T-helper 1 cell (primary cell): ENCODE results near the gene GNAI2.
A peak's percentile ranks its signal among the peaks of the same experiment; 100 is the strongest.

ENCODE experiments used
- DNase-seq, 5 donors: peaks; one replicate each; pipeline ENCODE4 v3.0.0-alpha.2; 2012 to 2020

GNAI2 gene

GRCh38 chr3:50299638-50299928 lies 63.6 kb downstream of the GNAI2 start:
- no peak for DNase-seq

DNA sequence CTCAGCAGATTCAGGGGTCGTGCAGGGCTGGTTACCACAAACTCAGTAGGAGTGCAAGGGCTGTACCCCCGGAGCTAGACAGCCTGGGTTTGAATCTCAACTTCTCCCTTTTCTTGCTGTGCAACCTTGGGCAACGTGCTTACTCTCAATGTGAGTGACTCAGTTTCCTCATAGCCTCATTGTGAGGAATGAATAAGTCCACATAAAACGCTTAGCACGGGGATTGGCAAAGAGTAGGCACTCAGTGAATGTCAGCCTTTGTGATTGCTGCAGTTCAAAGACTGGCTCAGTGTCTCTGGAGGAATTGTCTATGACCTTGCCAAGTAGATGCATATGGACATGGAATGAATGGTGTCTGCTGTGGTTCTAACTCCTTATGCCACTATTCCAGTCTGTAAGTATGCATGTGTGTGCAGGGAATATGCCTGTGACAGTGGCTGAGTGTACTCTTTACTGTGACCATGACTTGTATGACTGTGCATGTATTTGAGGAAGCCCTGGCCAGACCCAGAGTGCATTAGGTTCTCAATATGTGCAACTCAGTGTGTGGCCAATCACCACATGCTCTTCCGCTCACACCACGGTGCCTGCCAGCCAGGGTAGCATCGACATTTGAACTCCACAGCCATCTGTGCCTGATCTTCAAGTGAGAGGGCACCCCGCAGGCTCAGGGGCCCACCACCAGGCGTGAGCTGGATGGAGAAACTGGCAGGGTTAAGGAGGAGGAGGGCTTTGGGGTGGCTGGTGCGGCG lies 64.1 kb downstream of the GNAI2 start:
- DNase-seq: peak in 1 of 5 donors; percentile 36

- no peak for DNase-seq
These were observed 64.8 kb downstream of the GNAI2 start for GRCh38 chr3:50300681-50301254.

DNA sequence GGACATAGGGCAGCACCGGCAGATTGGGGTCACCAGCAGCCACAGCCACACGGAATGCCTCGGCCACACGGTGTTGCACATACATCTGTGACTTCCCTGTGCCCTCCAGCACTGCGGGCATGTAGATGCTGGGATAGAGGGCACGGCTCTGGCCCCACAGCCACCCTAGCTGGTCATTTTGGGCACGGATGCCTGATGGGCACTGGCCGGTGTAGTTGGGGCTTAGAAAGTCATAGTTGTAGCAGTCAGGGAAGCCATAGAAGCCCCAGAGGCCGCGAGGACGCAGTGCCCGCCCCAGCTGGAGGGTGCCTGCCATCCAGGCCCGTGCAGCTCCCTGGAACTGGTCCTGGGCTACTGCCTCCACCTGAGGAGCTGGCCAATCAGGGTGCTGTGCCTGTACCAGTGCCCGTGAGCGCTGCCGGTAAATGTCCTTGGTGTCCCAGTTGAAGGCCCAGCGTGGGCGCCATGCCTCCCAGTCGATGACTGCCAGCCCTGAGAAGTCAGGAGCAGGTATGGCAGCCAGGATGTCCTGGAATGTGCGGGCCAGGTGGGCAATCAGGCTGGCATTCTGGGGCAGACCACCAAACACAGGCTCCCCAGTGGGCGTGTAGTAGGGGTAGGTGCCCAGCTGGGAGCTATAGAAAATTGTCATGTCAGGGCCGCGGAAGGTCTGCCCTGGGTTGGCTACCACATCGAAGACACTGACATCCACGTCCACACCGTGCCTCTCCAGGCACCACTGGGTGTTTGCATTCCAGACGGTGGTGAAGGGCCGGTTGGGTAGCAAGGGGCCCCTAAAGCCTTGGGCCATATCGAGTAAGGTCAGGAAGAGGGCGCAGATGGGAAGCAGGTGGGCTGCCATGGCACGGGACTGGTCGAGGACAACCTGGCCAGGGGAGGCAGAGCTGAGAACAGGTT lies 66.3 kb downstream of the GNAI2 start:
- no peak for DNase-seq

GRCh38 chr3:50303013-50303815 lies 67.2 kb downstream of the GNAI2 start, which contains the start of gene HYAL1:
HYAL1 (minus strand) TSS chr3:50303574; CDS start chr3:50302956, 618 bp downstream.
- no peak for DNase-seq

- DNase-seq: no peak
These were observed 68.6 kb downstream of the GNAI2 start for GRCh38 chr3:50304601-50305000.
